ENCODE results near the gene ST6GAL1.

DNA sequence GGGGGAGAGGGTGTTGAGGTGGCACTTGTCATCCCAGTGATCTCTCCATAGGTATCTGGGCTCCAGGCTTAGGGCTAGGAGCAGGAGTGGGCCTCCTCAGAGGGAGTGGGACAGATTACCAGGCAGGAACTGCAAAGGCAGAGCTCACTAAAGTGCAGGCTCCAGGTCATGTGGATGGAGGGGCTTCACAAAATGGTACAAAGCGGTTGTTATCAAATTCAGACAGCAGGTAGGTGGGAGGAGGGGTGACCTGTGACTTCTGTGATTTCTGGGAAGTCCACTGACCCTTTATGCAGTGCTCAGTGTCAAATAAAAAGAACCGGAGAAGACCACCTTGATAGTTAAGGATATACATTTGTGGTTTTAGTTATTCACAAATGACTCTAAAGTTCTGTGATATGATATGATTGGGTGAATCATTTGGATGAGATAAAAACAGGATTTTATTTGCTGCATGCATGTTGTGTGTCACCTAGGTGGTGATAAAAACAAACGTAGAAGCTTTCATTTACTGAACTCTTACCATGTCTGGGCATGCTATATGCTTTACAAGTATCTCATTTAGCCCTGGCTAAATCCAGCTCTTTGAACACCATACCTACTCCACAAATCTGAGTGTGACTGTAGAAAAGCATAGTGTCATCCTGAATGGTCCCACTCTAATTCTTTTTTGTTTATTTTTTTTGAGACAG lies 20.2 kb downstream of the ST6GAL1 start:
- TF ChIP-seq RFX5 (IDR thresholded peaks at IDR 0.05; ENCODE audit: low read length) (no peak), ELF1 (IDR thresholded peaks at IDR 0.05) (no peak), RCOR1 (IDR thresholded peaks at IDR 0.05; ENCODE audit: low read length) (no peak), SMC3 (IDR thresholded peaks at IDR 0.05; ENCODE audit: low read depth, low read length) (no peak), JUND (IDR thresholded peaks at IDR 0.05) (no peak), EP300 (IDR thresholded peaks at IDR 0.05; ENCODE audit: borderline replicate concordance in 1 of 2, low read depth in 1 of 2, low read length in 1 of 2) (no peak), GABPA (IDR thresholded peaks at IDR 0.05; ENCODE audit: low read depth) (no peak), RAD21 (IDR thresholded peaks at IDR 0.05; ENCODE audit: low read length) (no peak), NRF1 (IDR thresholded peaks at IDR 0.05; ENCODE audit: low read depth, low read length) (no peak)
- TF ChIP-seq, protein P1, sequence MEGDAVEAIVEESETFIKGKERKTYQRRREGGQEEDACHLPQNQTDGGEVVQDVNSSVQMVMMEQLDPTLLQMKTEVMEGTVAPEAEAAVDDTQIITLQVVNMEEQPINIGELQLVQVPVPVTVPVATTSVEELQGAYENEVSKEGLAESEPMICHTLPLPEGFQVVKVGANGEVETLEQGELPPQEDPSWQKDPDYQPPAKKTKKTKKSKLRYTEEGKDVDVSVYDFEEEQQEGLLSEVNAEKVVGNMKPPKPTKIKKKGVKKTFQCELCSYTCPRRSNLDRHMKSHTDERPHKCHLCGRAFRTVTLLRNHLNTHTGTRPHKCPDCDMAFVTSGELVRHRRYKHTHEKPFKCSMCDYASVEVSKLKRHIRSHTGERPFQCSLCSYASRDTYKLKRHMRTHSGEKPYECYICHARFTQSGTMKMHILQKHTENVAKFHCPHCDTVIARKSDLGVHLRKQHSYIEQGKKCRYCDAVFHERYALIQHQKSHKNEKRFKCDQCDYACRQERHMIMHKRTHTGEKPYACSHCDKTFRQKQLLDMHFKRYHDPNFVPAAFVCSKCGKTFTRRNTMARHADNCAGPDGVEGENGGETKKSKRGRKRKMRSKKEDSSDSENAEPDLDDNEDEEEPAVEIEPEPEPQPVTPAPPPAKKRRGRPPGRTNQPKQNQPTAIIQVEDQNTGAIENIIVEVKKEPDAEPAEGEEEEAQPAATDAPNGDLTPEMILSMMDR (IDR thresholded peaks at IDR 0.05), result no peak

Data from SK-N-SH (cell line).